Measurements from ENCODE around the gene KHDC1L. TPM values are rescaled to one million over a fixed set of nuclear protein-coding genes. Genes with fewer than 3 reads are reported as not detected.

Gene KHDC1L
- total and polyA plus RNA-seq, 10 donors: not detected

DNA sequence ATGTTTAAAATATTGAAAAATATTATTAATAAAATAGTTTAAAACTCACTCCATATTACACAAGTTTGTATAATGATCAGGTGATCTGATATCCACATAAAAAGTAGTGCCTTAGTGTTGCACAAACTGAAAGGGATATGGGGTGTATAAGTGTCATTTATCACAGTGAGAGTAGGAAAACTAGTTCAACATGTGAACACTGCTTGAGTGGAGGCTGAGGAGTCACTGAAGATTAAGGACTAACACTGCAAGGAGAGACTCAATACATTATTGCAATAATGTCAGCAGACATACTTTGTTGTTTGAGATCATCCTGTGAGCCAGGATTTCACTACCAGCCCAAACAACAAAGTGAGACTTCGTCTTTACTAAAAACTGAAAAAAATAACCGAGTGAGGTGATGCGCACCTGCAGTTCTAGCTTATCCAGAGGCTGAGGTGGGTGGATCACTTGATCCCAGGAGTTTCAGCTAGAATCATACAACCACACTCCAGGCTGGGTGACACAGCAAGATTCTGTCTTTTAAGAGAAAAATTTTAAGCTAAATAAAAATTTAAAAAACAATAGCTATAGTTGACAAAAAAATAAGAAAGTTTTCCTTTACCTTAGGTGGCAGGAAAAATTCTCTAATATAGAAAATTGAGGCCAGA is 2.4 kb upstream of the KHDC1L start:
- no peak for DNase-seq
- WGBS, 5 donors: 85 to 97% (median 92%) methylated on average over 3 of the region's 3 CpGs
- Histone ChIP-seq H3K9me3 (no peaks in the 10 kb centered on the region), H3K27ac (no peak overlapping the region), H3K27me3 (replicated peaks in 1 of 7) (no peaks in the 10 kb centered on the region), H3K4me1 (no peaks in the 10 kb centered on the region), H3K4me3 (no peak overlapping the region), H3K36me3 (no peaks in the 10 kb centered on the region)
- TF ChIP-seq POLR2AphosphoS5 (IDR thresholded peaks at IDR 0.05) (no peak), POLR2A (IDR thresholded peaks at IDR 0.05) (no peak)
- TF ChIP-seq, protein P1, sequence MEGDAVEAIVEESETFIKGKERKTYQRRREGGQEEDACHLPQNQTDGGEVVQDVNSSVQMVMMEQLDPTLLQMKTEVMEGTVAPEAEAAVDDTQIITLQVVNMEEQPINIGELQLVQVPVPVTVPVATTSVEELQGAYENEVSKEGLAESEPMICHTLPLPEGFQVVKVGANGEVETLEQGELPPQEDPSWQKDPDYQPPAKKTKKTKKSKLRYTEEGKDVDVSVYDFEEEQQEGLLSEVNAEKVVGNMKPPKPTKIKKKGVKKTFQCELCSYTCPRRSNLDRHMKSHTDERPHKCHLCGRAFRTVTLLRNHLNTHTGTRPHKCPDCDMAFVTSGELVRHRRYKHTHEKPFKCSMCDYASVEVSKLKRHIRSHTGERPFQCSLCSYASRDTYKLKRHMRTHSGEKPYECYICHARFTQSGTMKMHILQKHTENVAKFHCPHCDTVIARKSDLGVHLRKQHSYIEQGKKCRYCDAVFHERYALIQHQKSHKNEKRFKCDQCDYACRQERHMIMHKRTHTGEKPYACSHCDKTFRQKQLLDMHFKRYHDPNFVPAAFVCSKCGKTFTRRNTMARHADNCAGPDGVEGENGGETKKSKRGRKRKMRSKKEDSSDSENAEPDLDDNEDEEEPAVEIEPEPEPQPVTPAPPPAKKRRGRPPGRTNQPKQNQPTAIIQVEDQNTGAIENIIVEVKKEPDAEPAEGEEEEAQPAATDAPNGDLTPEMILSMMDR (IDR thresholded peaks at IDR 0.05 in 8 of 11, conservative IDR thresholded peaks at IDR 0.05 in 3 of 11): no peak
- intact Hi-C loops (cut with DNase I; ENCODE audit: low total_unique reads): no loop called here

DNA sequence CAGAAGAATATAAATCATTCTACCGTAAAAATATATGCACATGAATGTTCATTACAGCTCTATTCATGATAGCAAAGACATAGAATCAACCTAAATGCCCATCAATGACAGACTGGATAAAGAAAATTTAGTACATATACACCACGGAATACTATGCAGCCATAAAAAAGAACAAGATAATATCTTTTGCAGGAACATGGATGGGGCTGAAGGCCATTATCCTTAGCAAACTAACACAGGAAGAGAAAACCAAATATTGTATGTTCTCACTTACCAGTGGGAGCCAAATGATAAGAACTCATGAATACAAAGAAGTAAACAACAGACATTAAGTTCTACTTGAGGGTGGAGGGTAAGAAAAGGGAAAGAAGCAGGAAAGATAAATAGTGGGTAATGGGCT is 8.4 kb downstream of the KHDC1L start:
- H3K36me3 ChIP-seq: no peaks in the 10 kb centered on the region
- DNase-seq: no peak
- intact Hi-C loops (cut with DNase I; ENCODE audit: low total_unique reads): no loop called here
- H3K9me3 ChIP-seq: peaks cover 0 to 6% (median 0%) of the 10 kb centered on the region in 8 donors
- WGBS, 5 donors: 92 to 97% (median 95%) methylated on average over 2 of the region's 2 CpGs
- no peak overlapping the region for H3K4me3 ChIP-seq
- TF ChIP-seq POLR2A (IDR thresholded peaks at IDR 0.05) (no peak), POLR2AphosphoS5 (IDR thresholded peaks at IDR 0.05) (no peak)
- TF ChIP-seq, protein P1 (IDR thresholded peaks at IDR 0.05 in 8 of 11, conservative IDR thresholded peaks at IDR 0.05 in 3 of 11): no peak
- peaks cover 0 to 2% (median 0%) of the 10 kb centered on the region in 7 donors for H3K27me3 ChIP-seq (replicated peaks in 1 of 7)
- H3K27ac ChIP-seq: no peak overlapping the region
- H3K4me1 ChIP-seq: no peaks in the 10 kb centered on the region

DNA sequence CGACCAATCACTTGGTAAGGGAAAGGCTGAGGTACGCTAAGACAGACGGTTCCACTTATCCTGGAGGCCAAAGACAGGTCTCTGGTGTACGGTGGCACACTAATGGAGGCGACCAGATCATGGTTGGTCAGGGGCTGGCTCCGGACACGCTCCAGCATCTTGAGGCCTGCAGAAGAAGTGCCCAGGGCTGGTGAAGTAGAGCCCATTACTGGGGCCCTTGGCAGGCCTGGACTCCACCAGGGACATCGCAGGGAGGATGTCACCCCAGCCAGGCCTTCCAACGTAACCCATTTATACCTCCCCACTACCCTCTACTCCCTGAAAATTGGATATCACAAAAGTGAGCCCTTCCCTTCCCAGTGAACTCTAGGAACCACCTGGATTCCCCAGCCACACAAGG is 16.2 kb downstream of the KHDC1L start:
- no peak for DNase-seq
- TF ChIP-seq POLR2AphosphoS5 (IDR thresholded peaks at IDR 0.05): no peak
- Histone ChIP-seq H3K27ac (no peak overlapping the region), H3K4me1 (no peaks in the 10 kb centered on the region), H3K9me3 (no peaks in the 10 kb centered on the region), H3K36me3 (no peaks in the 10 kb centered on the region), H3K4me3 (no peak overlapping the region), H3K27me3 (replicated peaks in 1 of 7) (no peaks in the 10 kb centered on the region)
- 57 to 94% (median 78%) methylated on average over 8 to 9 of the region's 9 CpGs for WGBS, 5 donors
- intact Hi-C loops (cut with DNase I; ENCODE audit: low total_unique reads): no loop called here

DNA sequence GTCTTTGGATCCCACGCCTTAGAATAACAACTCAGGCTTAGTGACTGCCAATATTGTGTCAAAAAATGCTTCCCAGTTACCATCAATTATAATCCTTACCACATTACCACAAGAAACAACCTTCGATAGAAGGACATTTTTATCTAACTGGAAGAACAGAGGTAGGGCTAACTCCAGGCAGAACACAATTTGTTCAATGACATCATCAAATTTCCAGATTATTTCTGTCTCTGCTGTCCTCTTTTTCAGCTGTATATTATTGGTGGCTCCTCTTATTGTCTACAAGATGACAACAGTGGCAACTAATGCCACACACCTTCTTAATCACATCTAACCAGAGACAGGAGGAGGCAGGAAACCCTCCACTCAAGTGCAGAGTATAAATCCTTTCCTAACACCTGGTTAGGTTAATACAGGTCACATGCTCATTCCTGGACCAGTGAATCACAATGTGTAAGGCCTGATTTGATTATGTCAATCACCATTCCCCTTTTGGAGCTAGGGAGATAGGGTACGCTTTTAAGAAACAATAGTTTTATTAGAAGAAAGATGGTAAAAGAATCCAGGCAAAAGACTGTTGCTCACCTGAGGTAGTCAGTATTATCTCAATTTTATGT is 18.0 kb downstream of the KHDC1L start:
- 79 to 93% (median 87%) methylated on average over 3 of the region's 3 CpGs for WGBS, 5 donors
- Histone ChIP-seq H3K4me1 (no peaks in the 10 kb centered on the region), H3K27ac (no peak overlapping the region), H3K36me3 (no peaks in the 10 kb centered on the region), H3K9me3 (no peaks in the 10 kb centered on the region), H3K27me3 (replicated peaks in 1 of 7) (no peaks in the 10 kb centered on the region), H3K4me3 (no peak overlapping the region)
- TF ChIP-seq POLR2AphosphoS5 (IDR thresholded peaks at IDR 0.05): no peak
- no peak for TF ChIP-seq POLR2A (IDR thresholded peaks at IDR 0.05)
- TF ChIP-seq, protein P1 (IDR thresholded peaks at IDR 0.05 in 8 of 11, conservative IDR thresholded peaks at IDR 0.05 in 3 of 11): no peak
- no peak for DNase-seq
- intact Hi-C loops (cut with DNase I; ENCODE audit: low total_unique reads): no loop called here

Data from spleen (tissue), 11 donors.